Thyroid gland (tissue), 4 donors: Measurements from ENCODE around the gene NEXN. TPM values are rescaled to one million over a fixed set of nuclear protein-coding genes. Genes with fewer than 3 reads are reported as not detected.

Experiments
- DNase-seq, 2 donors: peaks; one replicate each; pipeline ENCODE4 v3.0.0-alpha.2; 2019
- H3K27ac ChIP-seq, 3 donors: fragments of 200-600 bp; sonication (generic); 1 replicate in 2 of 3; 2 replicates in 1 of 3; pipeline ENCODE4 v1.5.1; 2016 to 2019; ENCODE audit warnings: mild to moderate bottlenecking in 1 of 3, moderate library complexity in 1 of 3
- H3K27me3 ChIP-seq: fragments of 200-600 bp; sonication (generic); one replicate; pipeline ENCODE4 v1.5.1; 2019
- H3K36me3 ChIP-seq, 2 donors: fragments of 200-600 bp; sonication (generic); one replicate each; pipeline ENCODE4 v1.5.1; 2016 to 2019
- H3K4me1 ChIP-seq, 2 donors: fragments of 200-600 bp; sonication (generic); one replicate each; pipeline ENCODE4 v1.5.1; 2017 to 2019
- H3K4me3 ChIP-seq, 3 donors: fragments of 200-600 bp; sonication (generic); replicated peaks in 1 of 3; 1 replicate in 2 of 3; 2 replicates in 1 of 3; pipeline ENCODE4 v1.5.1; 2016; ENCODE audit warnings: mild to moderate bottlenecking in 1 of 3
- H3K9me3 ChIP-seq: fragments of 200-600 bp; sonication (generic); one replicate; pipeline ENCODE4 v1.5.1; 2017
- POLR2A ChIP-seq, 2 donors: fragments of 450-650 bp; IDR thresholded peaks; one replicate each; pipeline ENCODE4 v1.6.1; 2017; ENCODE audit warnings: antibody characterized with exemption in 2 of 2, mild to moderate bottlenecking in 2 of 2, moderate library complexity in 1 of 2
- WGBS, 2 donors: methylation state at CpG; one replicate each; pipeline ENCODE4 v1.1.5; 2017; 5-methylcytosine and 5-hydroxymethylcytosine counted together
- intact Hi-C: fragments of 100-400 bp; cut with DNase I; formaldehyde crosslinking; loops from one replicate; pipeline ENCODE4 v1.15.1; 2023
- total RNA-seq, 4 donors: library from RNA; depleted of rRNA; stranded (reverse); fragments of >200 nt; gene quantifications; one replicate each; pipeline ENCODE4 v1.2.3, GENCODE V29; 2016
- TF ChIP-seq, protein P1 (sequence below), 6 experiments: fragments of 200-600 bp in 3 of 6; fragments of 450-650 bp in 3 of 6; sonication (generic) in 3 of 6; IDR thresholded peaks; one replicate each; pipeline ENCODE4 v1.5.1; 2016 to 2019; ENCODE audit warnings: antibody characterized with exemption in 6 of 6, mild to moderate bottlenecking in 2 of 6, inconsistent platforms in 1 of 6, moderate library complexity in 1 of 6

The NEXN gene
- total RNA-seq, 4 donors from 2014 or later: 5.7 to 16.5 (median 11.0) TPM

DNA sequence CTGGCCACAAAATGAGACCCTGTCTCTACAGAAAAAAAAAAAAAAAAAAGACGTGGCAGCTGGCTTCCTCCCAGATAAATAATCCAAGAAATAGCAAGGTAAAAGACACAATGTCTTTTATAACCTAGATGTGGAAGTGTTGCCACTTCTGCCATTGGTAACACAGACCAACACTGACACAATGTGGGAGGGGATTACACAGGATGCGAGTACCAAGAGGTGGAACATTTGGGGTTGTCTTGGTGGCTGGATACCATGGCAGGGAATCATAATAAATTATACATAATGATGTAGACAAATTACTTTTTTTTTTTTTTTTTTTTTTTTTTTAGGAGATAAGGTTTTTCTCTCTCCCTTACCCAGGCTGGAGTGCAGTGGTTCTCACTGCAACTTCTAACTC lies 6.0 kb upstream of the NEXN start:
- H3K27me3 ChIP-seq: no peaks in the 10 kb centered on the region
- intact Hi-C loops: no loop called here
- no peak overlapping the region for H3K4me3 ChIP-seq
- H3K36me3 ChIP-seq: no peaks in the 10 kb centered on the region
- no peak for TF ChIP-seq POLR2A (IDR thresholded peaks at IDR 0.05)
- no peak overlapping the region for H3K27ac ChIP-seq
- 68 to 79% methylated on average over 2 of the region's 2 CpGs for WGBS, 2 donors
- H3K4me1 ChIP-seq: peaks cover 2 to 4% of the 10 kb centered on the region in 2 donors
- H3K9me3 ChIP-seq: no peaks in the 10 kb centered on the region
- DNase-seq: no peak

DNA sequence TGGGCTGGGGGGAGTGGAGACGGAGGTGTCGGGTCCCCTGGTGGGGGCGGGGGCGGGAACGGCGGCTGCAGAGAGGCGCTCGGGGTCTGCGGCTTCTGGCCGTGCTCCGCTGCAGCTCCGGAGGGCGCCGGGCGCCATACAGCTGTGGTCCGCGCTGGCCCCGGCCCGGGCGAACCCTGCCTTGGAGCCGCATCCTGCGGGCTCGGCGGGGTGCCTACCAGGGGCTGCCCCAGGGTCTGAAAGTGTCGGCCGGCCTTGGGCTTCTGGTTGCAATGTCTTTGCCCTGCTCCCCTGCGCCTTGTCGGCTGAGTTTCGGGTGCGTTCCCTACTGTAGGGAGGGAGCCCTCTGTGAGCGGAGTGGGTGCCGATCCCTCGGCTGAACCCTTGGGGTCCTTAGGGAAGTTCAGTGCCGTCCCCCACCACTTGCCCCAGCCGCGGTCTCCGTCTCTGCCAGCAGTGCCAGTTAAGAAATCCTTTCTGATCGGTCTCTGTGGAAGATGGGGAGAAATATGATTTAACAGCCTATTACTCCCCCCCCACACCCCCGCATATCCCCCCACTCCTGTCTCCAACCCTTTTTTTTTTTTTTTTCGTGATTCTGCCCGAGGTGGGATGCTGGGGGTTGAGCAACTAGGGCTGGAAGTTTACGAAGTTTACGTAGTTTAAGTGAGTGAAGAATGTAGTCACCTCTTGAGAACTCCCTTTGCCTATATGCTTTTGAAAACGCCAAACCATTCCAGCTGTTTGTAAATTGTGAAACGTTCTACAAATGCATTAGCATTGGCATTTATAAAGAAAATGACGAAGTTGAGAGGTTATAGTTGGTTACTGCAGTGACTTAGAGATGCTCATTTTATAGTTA lies 588 bp downstream of the NEXN start:
- Histone ChIP-seq H3K36me3 (no peaks in the 10 kb centered on the region), H3K9me3 (no peaks in the 10 kb centered on the region), H3K4me3 (peak overlapping the region; percentile 13 to 88 (median 74)), H3K27me3 (no peaks in the 10 kb centered on the region), H3K27ac (peak overlapping the region; percentile 84 to 96 (median 88)), H3K4me1 (peaks cover 7 to 18% of the 10 kb centered on the region in 2 donors)
- DNase-seq: no peak
- 1 to 2% methylated on average over 16 to 18 of the region's 46 CpGs for WGBS, 2 donors
- TF ChIP-seq, protein P1, sequence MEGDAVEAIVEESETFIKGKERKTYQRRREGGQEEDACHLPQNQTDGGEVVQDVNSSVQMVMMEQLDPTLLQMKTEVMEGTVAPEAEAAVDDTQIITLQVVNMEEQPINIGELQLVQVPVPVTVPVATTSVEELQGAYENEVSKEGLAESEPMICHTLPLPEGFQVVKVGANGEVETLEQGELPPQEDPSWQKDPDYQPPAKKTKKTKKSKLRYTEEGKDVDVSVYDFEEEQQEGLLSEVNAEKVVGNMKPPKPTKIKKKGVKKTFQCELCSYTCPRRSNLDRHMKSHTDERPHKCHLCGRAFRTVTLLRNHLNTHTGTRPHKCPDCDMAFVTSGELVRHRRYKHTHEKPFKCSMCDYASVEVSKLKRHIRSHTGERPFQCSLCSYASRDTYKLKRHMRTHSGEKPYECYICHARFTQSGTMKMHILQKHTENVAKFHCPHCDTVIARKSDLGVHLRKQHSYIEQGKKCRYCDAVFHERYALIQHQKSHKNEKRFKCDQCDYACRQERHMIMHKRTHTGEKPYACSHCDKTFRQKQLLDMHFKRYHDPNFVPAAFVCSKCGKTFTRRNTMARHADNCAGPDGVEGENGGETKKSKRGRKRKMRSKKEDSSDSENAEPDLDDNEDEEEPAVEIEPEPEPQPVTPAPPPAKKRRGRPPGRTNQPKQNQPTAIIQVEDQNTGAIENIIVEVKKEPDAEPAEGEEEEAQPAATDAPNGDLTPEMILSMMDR (IDR thresholded peaks at IDR 0.05): no peak
- no peak for TF ChIP-seq POLR2A (IDR thresholded peaks at IDR 0.05)
- intact Hi-C loops: no loop called here

DNA sequence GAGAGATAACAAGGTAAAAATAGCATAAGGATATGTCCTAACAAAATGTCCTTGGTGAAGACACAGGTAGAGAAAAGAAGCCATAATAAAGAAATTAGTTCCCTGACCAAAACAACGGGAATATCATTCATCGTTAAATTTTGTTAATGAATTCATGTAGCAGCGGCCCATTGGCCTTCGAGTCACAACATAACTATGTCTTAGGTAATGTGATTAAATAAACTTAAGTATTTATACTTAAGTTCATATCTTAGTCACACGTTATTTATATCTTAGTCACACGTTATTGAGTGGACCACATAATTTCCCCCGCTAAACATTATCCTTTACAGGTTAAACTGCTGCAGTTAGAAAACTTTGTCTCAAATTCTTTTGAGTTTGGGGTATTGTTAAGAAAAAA lies 1.2 kb downstream of the NEXN start:
- Histone ChIP-seq H3K4me1 (peaks cover 7 to 18% of the 10 kb centered on the region in 2 donors), H3K9me3 (no peaks in the 10 kb centered on the region), H3K4me3 (peak overlapping the region in 1 of 3 donors; percentile 88), H3K27ac (peak overlapping the region in 2 of 3 donors; percentile 84 to 96), H3K36me3 (no peaks in the 10 kb centered on the region), H3K27me3 (no peaks in the 10 kb centered on the region)
- WGBS, 2 donors: 61 to 76% methylated on average over 7 of the region's 7 CpGs
- intact Hi-C loops: no loop called here
- no peak for DNase-seq
- no peak for TF ChIP-seq POLR2A (IDR thresholded peaks at IDR 0.05)
- TF ChIP-seq, protein P1 (IDR thresholded peaks at IDR 0.05): no peak

DNA sequence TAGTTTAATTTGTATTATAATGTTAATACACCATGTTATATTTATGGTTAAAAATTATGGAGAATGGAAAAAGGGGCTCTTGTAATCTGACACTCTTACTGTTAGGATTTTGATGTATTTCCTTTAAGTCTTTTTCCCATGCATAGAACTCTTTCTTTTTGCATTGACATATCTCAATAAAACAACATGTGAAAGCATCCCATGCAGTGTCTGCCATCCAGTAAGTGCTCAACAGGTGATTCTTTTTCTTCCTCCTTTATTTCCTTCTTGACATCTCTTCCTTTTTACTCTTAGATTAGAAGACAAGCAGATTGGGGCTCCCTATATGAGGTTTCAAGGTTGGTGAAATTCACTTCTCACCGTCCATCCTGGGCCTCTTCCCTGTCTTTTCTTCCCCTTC lies 2.8 kb downstream of the NEXN start:
- intact Hi-C loops: no loop called here
- Histone ChIP-seq H3K27me3 (no peaks in the 10 kb centered on the region), H3K9me3 (no peaks in the 10 kb centered on the region), H3K36me3 (no peaks in the 10 kb centered on the region), H3K4me3 (no peak overlapping the region), H3K27ac (no peak overlapping the region), H3K4me1 (peaks cover 7 to 18% of the 10 kb centered on the region in 2 donors)
- TF ChIP-seq POLR2A (IDR thresholded peaks at IDR 0.05): no peak
- TF ChIP-seq, protein P1 (IDR thresholded peaks at IDR 0.05): no peak
- WGBS, 2 donors: 97 to 98% methylated on average over 1 of the region's 1 CpG
- no peak for DNase-seq

DNA sequence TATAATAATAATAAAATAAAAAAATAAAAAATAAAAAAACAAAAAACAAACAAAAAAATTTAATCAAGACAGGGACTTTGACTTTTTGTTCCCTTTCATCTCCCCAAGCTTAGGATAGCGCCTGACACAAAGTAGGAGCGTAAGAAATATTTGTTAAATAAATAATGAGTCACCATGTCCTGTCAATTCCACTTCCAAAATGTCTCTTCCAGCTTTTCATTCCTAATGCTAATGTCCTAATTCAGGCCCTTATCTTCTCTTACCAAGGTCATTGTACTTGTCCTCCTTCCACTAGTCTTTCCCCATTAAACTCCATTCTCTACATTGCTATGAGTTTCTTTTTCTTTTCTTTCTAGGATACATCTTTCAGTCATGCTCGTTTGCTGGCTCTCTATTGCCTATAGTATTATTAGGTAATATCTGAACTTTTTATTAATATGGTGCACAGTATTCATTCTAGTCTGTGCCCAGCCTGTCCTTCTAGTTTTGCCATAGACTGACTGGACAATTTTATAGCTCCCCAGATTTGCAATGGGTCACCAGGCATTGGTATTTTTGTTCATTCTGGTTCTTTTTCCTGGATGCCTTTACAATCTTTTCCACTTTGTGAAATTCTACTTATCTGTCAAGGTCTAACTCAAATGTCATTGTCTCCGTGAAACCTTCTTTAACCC lies 11.4 kb downstream of the NEXN start:
- no peaks in the 10 kb centered on the region for H3K36me3 ChIP-seq
- H3K4me3 ChIP-seq: no peak overlapping the region
- H3K27me3 ChIP-seq: no peaks in the 10 kb centered on the region
- WGBS, 2 donors: 80 to 90% methylated on average over 4 of the region's 4 CpGs
- no peak for TF ChIP-seq POLR2A (IDR thresholded peaks at IDR 0.05)
- TF ChIP-seq, protein P1 (IDR thresholded peaks at IDR 0.05): no peak
- H3K4me1 ChIP-seq: peaks cover 0 to 3% of the 10 kb centered on the region in 2 donors
- no peak overlapping the region for H3K27ac ChIP-seq
- no peaks in the 10 kb centered on the region for H3K9me3 ChIP-seq
- no peak for DNase-seq
- intact Hi-C loops: no loop called here
